ENCODE results near the gene PPWD1.

Gene PPWD1

DNA sequence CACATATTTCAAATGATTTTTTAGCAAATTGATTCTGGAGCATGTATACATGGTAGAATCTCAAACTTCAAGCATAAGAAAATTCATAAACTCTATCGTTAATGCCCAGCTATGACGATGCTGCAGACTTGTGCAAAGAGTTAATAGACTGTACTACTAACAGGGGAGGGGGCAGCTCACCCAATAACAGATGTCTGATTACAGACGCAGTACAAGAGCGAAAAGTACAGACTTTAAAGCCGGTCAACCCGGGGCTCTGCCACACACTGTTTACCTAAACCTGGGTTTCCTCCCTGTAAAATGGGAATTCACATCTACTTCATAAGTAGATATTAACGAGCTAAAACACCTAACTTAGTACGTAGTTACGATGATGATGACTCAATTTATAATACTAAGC, 60.4 kb downstream of the PPWD1 start:
- no peak for DNase-seq (ENCODE audit: low read depth in 3 of 3, low spot score in 1 of 3)

DNA sequence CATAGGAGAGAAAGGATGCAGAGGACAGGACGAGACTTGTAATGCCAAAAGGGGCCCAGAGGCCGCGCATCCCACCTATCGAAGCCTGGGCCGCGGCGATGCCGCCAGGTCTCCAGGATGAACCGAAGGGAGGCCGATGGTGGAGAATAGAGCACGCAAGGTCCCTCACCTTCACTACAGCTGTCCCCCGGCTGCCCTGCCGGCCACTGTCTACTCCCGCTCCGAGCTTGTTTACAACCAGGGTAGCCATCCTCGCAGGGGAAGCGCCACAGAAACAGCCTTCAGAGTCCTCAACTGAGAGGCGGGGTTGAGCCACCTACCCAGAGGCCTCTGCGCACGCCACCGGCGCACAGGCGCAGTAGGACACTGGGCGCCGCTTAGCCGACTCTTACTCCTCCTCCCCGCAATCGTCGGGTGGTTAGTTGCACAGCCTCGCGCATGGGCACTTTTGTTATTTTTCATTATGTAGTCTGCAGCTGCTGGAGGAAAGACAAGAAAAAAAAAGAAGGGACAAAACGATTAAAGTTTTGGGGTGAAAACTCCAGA, 61.0 kb downstream of the PPWD1 start, which contains the start of gene TRIM23:
Gene TRIM23, minus strand, starts transcription at position 309 of the 546 bp plus-strand sequence. Its CDS starts 59 bp downstream, at position 250.
- peak; percentile 73 to 77 (median 74) for DNase-seq (ENCODE audit: low read depth in 3 of 3, low spot score in 1 of 3)

DNA sequence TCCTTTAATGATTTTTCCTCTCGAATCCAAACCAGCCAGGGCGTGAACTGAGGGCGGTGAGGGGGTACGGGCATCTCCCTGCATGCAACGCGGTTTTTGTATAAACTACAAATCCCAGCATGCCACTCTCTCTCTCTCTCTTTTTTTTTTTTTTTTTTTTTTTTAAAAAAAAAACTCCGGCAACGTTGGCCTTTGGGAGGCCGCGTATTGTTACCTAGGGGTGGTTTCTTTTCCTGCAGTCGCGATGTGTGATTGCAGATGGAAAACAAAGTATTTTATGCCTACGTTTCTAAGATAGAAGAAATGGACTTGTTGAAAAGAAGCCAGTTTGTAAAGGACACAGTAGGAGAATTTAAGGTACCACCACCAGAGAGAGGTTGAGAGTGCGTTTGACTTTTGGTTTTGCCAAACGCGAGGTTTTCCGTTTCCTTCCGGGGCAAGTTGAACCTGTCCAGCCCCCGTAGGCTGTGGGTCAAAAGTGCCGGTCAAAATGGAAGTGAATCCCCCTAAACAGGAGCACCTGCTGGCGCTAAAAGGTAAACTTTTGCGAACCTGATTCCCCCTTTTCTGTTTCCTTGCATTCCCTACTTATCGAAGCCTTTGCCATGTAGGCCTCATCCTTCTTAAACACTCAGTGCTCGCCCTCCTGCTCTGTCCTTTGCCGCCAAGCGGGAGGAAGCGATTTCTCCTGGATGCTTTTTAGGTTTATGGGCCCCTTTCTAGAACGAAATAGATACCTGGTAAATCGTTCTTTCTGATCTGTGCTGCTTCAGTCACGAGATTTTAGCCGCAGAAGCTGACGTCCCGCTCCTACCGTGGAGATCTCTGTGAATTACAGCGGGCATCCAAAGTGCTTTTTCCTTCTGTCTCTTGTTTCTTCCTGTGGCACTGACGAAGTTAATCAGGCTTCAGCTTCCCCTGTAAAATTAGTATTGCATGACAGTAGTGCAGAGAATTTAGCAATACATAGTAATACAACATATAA, 61.8 kb downstream of the PPWD1 start, which contains the start of the genes SHLD3 and TRAPPC13:
Gene SHLD3, plus strand, starts transcription at position 457 of the 985 bp plus-strand sequence. CDS start 4,561 bp downstream, outside the sequence.
Gene TRAPPC13, plus strand, starts transcription at position 457 of the 985 bp plus-strand sequence. Its CDS starts 34 bp downstream, at position 491.
- DNase-seq (ENCODE audit: low read depth in 3 of 3, low spot score in 1 of 3): peak; percentile 54 to 62 (median 55)

DNA sequence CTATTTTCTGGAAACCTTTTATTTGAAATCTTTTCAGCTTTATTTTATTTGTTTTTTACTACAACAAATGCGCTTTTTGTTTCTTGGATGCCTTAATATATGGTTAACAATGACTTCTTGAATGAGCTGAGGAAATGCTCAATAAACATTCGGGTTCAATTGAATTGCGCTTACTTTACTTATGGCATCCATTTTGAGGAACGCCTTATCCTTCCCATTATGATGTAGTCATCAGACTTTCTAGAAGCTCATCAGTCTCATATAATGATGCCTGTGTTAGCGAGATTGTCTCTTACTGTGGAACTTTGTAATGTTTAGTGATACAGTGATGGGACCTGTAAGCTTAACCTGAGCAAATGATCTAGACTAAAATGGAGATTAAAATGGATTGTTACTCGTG, 62.6 kb downstream of the PPWD1 start:
- no peak for DNase-seq (ENCODE audit: low read depth in 3 of 3, low spot score in 1 of 3)

DNA sequence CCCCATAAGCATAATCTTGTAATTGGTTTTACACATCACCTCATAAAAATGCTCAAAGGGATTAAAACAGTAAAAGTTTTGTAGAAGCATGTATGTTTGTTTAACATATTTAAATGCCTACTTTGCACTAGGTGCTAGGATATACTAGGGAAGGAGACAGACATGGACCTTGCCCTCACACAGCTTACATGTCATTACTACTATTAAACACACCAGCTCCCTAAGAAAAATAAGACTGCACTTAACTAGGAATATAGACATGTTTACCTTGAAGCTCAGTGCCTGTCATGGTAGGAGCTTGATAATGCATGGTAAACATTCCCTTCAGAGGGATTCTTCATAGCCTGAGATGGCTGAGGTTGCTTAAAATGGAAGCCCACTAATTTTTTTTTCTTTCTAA, 67.9 kb downstream of the PPWD1 start:
- DNase-seq (ENCODE audit: low read depth in 3 of 3, low spot score in 1 of 3): no peak
